GM12872 (cell line): ENCODE results near the gene SUPT16H.

Experiments used
- TF ChIP-seq, protein P1 (sequence below): IDR thresholded peaks from 3 replicates; pipeline ENCODE4 v1.5.1; 2011; ENCODE audit warnings: low read depth, mild to moderate bottlenecking, low read length, moderate library complexity; ENCODE audit not compliant: insufficient read depth

The SUPT16H gene

DNA sequence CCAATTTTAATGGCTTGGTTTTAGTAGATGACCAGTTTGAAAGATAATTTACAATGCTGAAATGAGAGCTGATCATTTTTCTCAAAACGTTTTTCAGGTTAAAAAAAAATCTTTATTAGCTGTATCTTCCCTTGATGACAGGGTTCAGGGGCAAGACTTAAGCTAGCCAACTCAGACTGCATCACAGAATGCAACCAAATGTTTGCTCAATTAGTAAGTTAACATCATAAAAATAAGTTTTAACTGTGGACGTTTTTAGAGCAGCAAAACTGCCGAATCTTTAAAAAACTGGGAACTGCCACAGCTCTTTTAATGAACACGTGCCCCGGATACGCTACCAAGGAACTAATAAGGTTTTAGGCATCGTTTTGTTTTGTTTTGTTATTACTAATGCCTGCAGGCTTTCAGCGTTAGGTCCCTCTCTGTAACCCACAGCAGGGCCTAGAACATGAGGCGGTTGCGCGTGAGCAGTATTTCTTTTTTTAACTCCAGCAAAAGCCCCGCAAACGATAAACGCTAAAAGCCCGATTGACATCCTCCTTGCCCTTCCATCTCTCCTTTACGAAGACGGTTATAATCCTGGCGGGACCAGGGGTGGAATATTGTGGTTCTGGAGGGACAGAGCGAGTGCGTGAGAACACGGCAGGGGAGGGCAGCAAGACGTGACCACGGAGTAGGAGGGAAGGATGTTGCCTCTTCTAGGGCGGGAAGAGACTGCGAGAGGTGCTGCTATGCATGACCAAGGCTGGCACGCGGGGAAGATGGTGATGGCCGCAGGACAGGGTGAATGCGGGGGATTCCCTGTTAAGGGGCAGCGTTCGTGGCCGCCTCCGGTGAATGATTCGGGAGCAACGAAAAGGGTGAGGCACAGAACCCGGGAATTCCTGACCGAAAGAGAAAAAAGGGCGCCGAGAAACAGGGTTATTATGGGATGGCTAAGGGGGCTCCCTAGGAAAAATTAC is 652 bp downstream of the SUPT16H start:
- TF ChIP-seq, protein P1, sequence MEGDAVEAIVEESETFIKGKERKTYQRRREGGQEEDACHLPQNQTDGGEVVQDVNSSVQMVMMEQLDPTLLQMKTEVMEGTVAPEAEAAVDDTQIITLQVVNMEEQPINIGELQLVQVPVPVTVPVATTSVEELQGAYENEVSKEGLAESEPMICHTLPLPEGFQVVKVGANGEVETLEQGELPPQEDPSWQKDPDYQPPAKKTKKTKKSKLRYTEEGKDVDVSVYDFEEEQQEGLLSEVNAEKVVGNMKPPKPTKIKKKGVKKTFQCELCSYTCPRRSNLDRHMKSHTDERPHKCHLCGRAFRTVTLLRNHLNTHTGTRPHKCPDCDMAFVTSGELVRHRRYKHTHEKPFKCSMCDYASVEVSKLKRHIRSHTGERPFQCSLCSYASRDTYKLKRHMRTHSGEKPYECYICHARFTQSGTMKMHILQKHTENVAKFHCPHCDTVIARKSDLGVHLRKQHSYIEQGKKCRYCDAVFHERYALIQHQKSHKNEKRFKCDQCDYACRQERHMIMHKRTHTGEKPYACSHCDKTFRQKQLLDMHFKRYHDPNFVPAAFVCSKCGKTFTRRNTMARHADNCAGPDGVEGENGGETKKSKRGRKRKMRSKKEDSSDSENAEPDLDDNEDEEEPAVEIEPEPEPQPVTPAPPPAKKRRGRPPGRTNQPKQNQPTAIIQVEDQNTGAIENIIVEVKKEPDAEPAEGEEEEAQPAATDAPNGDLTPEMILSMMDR: no peak

DNA sequence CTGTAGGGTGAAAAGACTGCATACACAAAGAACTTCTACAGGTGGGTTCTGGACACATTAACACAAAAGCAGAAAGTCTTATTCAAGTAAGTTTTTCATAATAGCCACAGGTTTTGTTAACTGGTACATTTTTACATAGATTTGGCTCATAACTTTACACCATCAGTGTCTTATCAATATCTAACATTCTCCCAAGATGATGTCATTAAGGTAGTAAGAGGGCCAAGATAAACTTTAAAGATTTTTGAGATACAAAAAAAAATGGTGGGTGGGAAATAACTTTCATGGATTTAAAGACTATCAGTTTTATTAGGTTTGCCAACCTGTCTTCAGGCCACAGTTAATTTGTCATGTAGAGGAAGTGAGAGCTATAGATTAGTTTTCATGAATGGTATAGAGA is 1.7 kb downstream of the SUPT16H start:
- TF ChIP-seq, protein P1: no peak

DNA sequence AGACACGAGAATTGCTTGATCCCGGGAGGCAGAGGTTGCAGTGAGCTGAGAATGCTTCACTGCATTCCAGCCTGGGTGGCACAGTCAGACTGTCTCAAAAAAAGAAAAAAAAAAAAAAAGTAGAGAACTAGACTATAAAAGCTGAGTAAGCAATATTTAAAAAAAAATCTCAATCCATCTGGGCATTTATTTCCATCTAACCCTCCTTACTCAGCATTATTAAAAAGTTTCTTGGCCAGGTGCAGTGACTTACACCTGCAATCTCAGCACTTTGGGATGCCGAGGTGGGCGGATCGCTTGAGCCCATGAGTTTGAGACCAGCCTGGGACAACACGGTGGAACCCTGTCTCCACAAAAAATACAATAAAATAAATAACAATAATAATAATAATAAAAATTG is 4.5 kb downstream of the SUPT16H start:
- TF ChIP-seq, protein P1: no peak

DNA sequence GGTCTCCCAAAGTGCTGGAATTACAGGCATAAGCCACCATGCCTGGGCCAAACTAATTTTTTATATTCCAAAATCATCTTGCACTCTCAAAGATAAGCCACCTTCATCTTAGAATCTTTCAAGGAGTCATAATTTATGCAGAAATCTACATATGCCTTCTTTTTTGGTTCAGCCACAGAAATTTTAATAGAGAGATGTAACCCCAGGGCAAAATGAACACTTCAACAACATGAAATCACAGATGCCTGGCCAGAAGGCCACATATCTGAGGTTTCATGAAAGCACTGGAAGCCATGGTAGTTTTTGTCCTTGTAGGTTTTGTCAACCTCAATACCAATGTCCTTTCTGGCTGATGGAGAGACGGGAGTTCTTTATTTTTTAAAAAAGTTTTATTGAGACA is 9.8 kb downstream of the SUPT16H start:
- TF ChIP-seq, protein P1: no peak

DNA sequence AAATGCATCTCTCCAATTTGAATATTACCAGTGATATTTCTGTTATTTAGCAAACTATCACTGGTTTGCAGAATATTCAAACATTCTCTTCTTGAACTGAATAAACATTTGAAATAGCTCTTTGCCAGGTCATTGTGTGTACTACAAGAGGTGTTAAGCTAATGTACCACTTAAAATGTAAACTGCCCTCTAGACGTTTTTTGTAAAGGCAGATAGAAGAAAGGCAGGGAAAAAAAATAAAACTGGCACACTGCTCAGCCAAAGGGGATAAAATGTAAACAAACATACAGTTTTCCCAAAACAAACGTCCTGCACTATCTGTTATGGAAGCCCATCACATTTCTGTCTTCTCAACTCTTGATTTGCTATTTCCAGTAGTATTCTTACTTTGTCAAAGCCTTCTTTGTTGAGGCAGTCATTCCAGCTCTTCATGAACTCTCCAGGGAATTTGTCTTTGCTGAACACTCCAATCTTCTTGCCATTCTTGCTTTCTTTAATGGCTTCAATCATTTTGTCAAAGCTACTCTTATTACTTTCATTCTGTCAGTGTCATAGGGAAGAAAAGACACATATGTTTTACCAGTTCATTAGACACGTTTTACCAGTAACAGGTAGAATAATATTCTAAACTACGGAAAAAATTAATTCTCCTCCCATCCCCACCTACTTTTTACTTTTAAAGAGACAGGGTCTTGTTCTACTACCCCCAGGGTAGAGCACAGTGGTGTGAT is 13.7 kb downstream of the SUPT16H start:
- TF ChIP-seq, protein P1: no peak

DNA sequence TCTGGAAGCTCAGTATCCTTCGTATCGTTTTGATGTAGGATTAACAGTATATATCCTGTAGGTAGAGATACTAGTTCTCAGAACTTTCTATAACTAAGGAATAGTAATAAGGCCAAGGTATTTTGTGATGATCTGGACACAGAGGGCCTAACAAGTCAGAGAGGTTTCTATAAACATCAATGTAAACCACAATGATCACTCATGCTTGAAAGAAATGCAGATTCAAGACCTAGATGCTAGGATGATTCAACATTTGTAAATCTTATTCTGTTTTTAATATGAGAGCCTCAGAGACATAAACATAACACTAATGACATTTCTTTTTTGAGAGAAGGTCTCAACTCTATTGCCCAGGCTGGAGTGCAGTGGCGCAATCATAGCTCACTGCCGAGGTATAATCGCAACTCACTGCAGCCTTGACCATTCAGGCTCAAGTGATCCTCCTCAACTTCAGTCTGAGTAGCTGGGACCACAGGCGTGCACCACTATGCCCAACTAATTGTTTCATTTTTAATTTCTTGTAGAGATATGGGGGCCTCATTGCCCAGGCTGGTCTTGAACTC is 16.2 kb downstream of the SUPT16H start:
- TF ChIP-seq, protein P1: no peak

DNA sequence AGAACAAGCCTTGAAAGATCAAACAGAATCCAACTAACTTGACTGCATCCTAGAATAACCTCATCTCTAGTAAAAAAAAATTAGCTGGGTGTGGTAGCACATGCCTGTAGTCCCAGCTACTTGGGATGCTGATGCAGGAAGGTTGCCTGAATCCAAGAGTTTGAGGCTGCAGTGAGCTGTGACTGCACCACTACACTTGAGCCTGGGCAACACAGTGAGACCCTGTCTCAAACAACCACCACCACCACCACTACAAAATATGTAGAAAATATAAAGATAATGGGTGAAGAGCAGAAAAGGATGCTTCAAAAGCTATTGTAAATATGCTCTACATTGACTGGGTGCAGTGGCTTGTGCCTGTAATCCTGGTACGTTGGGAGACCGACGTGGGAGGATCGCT is 27.3 kb downstream of the SUPT16H start:
- TF ChIP-seq, protein P1: no peak
